ENCODE measurements around the gene EDEM1.

The EDEM1 gene

DNA sequence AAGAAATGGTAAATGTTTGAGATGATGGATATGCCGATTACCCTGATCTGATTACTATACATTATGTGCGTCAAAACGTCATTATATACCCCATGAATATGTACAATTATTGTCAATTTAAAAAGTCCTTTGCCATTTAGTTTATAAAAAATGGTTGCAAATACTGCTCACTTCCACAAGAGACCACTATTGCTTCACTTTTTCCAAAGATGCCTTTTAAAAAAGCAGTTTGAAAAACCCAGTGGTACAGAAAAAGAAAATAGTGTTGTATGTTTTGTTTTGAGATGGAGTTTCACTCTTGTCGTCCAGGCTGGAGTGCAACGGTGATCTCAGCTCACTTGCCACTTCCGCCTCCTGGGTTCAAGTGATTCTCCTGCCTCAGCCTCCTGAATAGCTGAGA, 39.3 kb downstream of the EDEM1 start:
- H4K20me1 ChIP-seq (ENCODE audit: low read depth, low read length) = no peaks in the 10 kb centered on the region
- no peaks in the 10 kb centered on the region for H3K79me2 ChIP-seq (ENCODE audit: insufficient read depth, low read length)
- H3K9me2 ChIP-seq (replicated peaks; ENCODE audit: insufficient read depth, low read length) = no peaks in the 10 kb centered on the region
- peaks cover 18% of the 10 kb centered on the region for H3F3A ChIP-seq (ENCODE audit: insufficient read depth)
- no peaks in the 10 kb centered on the region for H3K9me3 ChIP-seq (ENCODE audit: insufficient read depth, low read length)
- H3K4me2 ChIP-seq (ENCODE audit: low read depth, low read length, poor library complexity, severe bottlenecking) = no peak overlapping the region
- no peak overlapping the region for H3K27ac ChIP-seq (ENCODE audit: low read depth, low read length)
- no peaks in the 10 kb centered on the region for H3K36me3 ChIP-seq (ENCODE audit: low read length)
- no peak overlapping the region for H3K4me3 ChIP-seq (ENCODE audit: insufficient read depth, low read length, poor library complexity, severe bottlenecking)
- no peaks in the 10 kb centered on the region for H3K27me3 ChIP-seq (ENCODE audit: low read length)
- no peak for TF ChIP-seq EZH2phosphoT487 (conservative IDR thresholded peaks at IDR 0.05; ENCODE audit: low read length)
- TF ChIP-seq, protein P1, sequence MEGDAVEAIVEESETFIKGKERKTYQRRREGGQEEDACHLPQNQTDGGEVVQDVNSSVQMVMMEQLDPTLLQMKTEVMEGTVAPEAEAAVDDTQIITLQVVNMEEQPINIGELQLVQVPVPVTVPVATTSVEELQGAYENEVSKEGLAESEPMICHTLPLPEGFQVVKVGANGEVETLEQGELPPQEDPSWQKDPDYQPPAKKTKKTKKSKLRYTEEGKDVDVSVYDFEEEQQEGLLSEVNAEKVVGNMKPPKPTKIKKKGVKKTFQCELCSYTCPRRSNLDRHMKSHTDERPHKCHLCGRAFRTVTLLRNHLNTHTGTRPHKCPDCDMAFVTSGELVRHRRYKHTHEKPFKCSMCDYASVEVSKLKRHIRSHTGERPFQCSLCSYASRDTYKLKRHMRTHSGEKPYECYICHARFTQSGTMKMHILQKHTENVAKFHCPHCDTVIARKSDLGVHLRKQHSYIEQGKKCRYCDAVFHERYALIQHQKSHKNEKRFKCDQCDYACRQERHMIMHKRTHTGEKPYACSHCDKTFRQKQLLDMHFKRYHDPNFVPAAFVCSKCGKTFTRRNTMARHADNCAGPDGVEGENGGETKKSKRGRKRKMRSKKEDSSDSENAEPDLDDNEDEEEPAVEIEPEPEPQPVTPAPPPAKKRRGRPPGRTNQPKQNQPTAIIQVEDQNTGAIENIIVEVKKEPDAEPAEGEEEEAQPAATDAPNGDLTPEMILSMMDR (IDR thresholded peaks at IDR 0.05; ENCODE audit: insufficient read depth, low read length, poor library complexity, severe bottlenecking) = peak; percentile 15
- no peak overlapping the region for H3K9ac ChIP-seq (ENCODE audit: low read length)
- H2AFZ ChIP-seq (ENCODE audit: low read depth, low read length, severe bottlenecking) = no peak overlapping the region

DNA sequence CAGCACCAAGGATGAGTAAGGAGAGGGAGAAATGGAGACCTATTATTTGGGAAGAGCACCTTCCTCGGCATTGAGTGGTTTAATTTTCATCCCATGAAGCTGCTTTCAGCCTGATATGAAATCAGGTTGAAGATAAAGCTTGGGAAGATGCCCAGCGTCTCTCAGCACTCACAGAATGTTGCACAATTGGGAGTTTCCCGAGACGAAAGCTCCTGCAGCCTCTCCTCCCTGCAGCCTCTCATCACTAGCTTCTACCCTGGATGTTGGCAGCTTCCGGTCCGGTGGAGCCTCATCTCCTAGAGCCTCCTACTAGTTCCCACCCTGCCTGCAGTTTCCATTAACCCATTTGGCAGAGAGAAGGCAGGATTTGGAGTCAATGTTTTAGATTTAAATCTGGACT, 40.3 kb downstream of the EDEM1 start:
- Histone ChIP-seq H3K27ac (ENCODE audit: low read depth, low read length) (no peak overlapping the region), H3K79me2 (ENCODE audit: insufficient read depth, low read length) (no peaks in the 10 kb centered on the region), H3F3A (ENCODE audit: insufficient read depth) (peaks cover 8% of the 10 kb centered on the region), H4K20me1 (ENCODE audit: low read depth, low read length) (no peaks in the 10 kb centered on the region), H3K27me3 (ENCODE audit: low read length) (no peaks in the 10 kb centered on the region), H3K9me3 (ENCODE audit: insufficient read depth, low read length) (no peaks in the 10 kb centered on the region), H3K4me2 (ENCODE audit: low read depth, low read length, poor library complexity, severe bottlenecking) (no peak overlapping the region), H3K36me3 (ENCODE audit: low read length) (no peaks in the 10 kb centered on the region), H2AFZ (ENCODE audit: low read depth, low read length, severe bottlenecking) (no peak overlapping the region), H3K4me3 (ENCODE audit: insufficient read depth, low read length, poor library complexity, severe bottlenecking) (no peak overlapping the region), H3K9me2 (replicated peaks; ENCODE audit: insufficient read depth, low read length) (no peaks in the 10 kb centered on the region), H3K9ac (ENCODE audit: low read length) (no peak overlapping the region)
- TF ChIP-seq, protein P1 (IDR thresholded peaks at IDR 0.05; ENCODE audit: insufficient read depth, low read length, poor library complexity, severe bottlenecking) = no peak
- TF ChIP-seq EZH2phosphoT487 (conservative IDR thresholded peaks at IDR 0.05; ENCODE audit: low read length) = no peak

DNA sequence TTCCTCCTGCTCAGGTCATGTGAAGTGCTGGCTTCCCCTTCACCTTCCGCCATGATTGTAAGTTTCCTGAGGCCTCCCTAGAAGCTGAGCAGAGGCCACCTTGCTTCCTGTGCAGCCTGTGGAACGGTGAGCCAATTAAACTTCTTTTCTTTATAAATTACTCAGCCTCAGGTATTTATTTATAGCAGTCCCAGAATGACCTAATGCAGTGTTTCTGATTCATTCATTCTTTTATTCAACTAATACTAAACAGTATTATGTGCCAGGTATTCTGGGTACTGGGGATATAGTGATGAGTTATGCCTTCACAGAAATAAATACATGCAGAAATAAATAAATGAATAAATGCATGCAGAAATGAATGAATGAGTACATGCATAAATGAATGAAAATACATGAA, 41.9 kb downstream of the EDEM1 start:
- Histone ChIP-seq H3K9ac (ENCODE audit: low read length) (no peak overlapping the region), H3K9me2 (replicated peaks; ENCODE audit: insufficient read depth, low read length) (no peaks in the 10 kb centered on the region), H3K27ac (ENCODE audit: low read depth, low read length) (no peak overlapping the region), H3K27me3 (ENCODE audit: low read length) (no peaks in the 10 kb centered on the region), H3K9me3 (ENCODE audit: insufficient read depth, low read length) (no peaks in the 10 kb centered on the region), H4K20me1 (ENCODE audit: low read depth, low read length) (no peaks in the 10 kb centered on the region), H3K79me2 (ENCODE audit: insufficient read depth, low read length) (no peaks in the 10 kb centered on the region), H3K4me2 (ENCODE audit: low read depth, low read length, poor library complexity, severe bottlenecking) (no peak overlapping the region), H3K36me3 (ENCODE audit: low read length) (no peaks in the 10 kb centered on the region), H3F3A (ENCODE audit: insufficient read depth) (no peaks in the 10 kb centered on the region), H3K4me3 (ENCODE audit: insufficient read depth, low read length, poor library complexity, severe bottlenecking) (no peak overlapping the region), H2AFZ (ENCODE audit: low read depth, low read length, severe bottlenecking) (no peak overlapping the region)
- TF ChIP-seq EZH2phosphoT487 (conservative IDR thresholded peaks at IDR 0.05; ENCODE audit: low read length) = no peak
- TF ChIP-seq, protein P1 (IDR thresholded peaks at IDR 0.05; ENCODE audit: insufficient read depth, low read length, poor library complexity, severe bottlenecking) = no peak
